Activated T-helper 2 cell treated with anti-CD3 and anti-CD28 coated beads, Interferon-gamma antibody, Interleukin-2, Interleukin-4, amounts not matched to agents 10 μg/mL and 5 μg/mL and 100 μg/mL, durations not matched to agents 14 hours and 24 hours and 36 hours (primary cell): ENCODE data around the gene PRR5. TPM values are rescaled to one million over a fixed set of nuclear protein-coding genes. Genes with fewer than 3 reads are reported as not detected.

ENCODE experiments used
- DNase-seq: peaks from one replicate; pipeline ENCODE4 v3.0.0; 2021; ENCODE audit warnings: low spot score
- H3K27ac Mint-ChIP-seq: one replicate; pipeline ENCODE4 v1.8.0; 2021; ENCODE audit warnings: mixed read lengths
- H3K27me3 Mint-ChIP-seq: one replicate; pipeline ENCODE4 v1.8.0; 2021; ENCODE audit warnings: low read depth, mixed read lengths
- H3K36me3 Mint-ChIP-seq: one replicate; pipeline ENCODE4 v1.8.0; 2021; ENCODE audit warnings: low read depth, mixed read lengths
- H3K4me1 Mint-ChIP-seq: one replicate; pipeline ENCODE4 v1.8.0; 2021; ENCODE audit warnings: low read depth, mixed read lengths
- H3K4me3 Mint-ChIP-seq: one replicate; pipeline ENCODE4 v1.8.0; 2021; ENCODE audit warnings: low read depth, mild to moderate bottlenecking, moderate library complexity, mixed read lengths
- H3K9me3 Mint-ChIP-seq: one replicate; pipeline ENCODE4 v1.8.0; 2021; ENCODE audit warnings: mixed read lengths
- intact Hi-C: fragments of 100-400 bp; cut with micrococcal nuclease; formaldehyde crosslinking; loops from one replicate; pipeline ENCODE4 v1.15.1; 2023
- total RNA-seq: library from RNA; stranded (reverse); gene quantifications from 2 replicates; pipeline ENCODE4 v1.2.3, GENCODE V29; 2022

PRR5 gene
- total RNA-seq, 1 donor from 2014 or later, result 19.8 TPM

DNA sequence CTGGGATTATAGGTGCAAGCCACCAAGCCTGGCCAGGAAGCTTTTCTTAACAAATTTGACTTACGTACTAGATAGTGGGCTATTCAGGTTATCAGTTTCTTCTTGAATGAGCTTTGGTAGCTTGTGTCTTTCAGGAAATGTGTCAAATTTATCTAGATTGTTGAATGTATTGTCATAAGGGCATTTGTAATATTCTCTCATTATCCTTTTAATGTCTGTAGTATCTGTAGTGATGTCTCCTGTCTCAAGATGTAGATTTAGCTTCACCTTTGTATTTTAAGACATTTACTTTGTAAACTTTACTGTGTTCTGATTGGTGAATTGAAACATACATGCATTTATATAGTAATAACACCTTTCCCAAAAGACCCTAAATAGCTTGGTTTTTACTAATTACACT is 71.1 kb downstream of the PRR5 start:
- intact Hi-C loops, result no loop called here
- no peak overlapping the region for H3K27ac Mint-ChIP-seq
- no peaks in the 10 kb centered on the region for H3K4me1 Mint-ChIP-seq
- H3K36me3 Mint-ChIP-seq, result no peaks in the 10 kb centered on the region
- H3K9me3 Mint-ChIP-seq, result peaks cover 10% of the 10 kb centered on the region
- H3K27me3 Mint-ChIP-seq, result no peaks in the 10 kb centered on the region
- no peak for DNase-seq
- no peak overlapping the region for H3K4me3 Mint-ChIP-seq

DNA sequence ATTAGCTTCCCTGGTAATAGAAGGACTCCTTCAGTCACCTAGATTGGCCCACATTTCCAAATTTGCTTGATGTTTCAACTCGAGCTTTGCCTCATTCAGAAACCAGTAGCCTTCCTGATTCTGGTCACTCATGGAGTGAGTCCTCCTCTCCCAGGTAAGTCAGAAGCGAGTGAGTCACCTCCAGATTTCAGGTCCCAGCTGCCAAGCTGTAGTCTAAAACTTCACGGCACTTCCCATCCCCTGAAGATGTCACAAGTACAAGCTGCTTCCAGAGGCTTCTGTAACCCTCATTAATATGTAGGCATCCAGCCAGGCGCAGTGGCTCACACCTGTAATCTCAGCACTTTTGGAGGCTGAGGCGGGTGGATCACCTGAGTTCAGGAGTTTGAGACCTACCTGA is 73.9 kb downstream of the PRR5 start:
- H3K27me3 Mint-ChIP-seq, result no peaks in the 10 kb centered on the region
- DNase-seq, result no peak

DNA sequence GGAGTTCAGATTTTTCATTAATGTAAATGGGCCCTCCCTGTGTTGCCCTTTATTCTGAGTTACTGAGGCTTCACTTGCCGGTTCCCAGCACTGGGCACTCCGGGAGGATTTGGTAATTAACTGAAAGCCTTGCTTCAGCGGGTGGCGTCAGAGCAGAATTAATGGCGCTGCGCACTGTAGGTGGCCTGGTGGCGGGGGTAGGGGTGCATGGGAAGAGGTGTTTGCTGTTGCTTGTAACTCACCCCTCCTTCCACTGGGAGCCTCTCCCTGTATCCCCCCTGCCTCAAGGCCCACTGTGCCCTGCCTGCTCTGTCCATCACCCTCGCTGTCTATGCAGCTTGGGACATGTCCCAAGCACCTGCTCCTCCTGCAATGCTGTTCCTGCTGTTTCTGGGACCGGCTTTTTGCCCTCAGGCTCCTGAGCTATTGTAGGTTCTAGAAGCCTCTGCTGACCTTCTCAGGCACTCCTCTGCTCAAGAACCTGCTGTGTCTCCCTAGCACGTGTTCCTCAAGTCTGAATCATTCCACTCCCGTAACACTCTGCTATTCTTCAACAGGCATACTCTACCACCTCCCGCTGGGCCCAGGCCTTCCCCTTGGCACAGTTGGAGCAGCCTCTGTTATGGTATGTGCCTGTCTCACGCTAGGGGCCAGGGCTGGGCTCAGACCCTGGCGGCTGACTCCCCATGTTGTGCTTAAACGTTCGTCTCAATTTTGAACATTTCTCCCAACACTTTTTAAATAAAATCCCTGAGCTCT is 74.8 kb downstream of the PRR5 start:
- DNase-seq, result no peak
- Mint-ChIP-seq H3K27me3 (no peaks in the 10 kb centered on the region), H3K36me3 (no peaks in the 10 kb centered on the region), H3K4me1 (no peaks in the 10 kb centered on the region), H3K4me3 (no peak overlapping the region), H3K27ac (no peak overlapping the region), H3K9me3 (peaks cover 10% of the 10 kb centered on the region)
- intact Hi-C loops, result no loop called here

More for the DNA sequence above, 73.9 kb downstream of the PRR5 start:
- intact Hi-C loops, result no loop called here
- Mint-ChIP-seq H3K9me3 (peaks cover 10% of the 10 kb centered on the region), H3K36me3 (no peaks in the 10 kb centered on the region), H3K4me3 (no peak overlapping the region), H3K27ac (no peak overlapping the region), H3K4me1 (no peaks in the 10 kb centered on the region)

DNA sequence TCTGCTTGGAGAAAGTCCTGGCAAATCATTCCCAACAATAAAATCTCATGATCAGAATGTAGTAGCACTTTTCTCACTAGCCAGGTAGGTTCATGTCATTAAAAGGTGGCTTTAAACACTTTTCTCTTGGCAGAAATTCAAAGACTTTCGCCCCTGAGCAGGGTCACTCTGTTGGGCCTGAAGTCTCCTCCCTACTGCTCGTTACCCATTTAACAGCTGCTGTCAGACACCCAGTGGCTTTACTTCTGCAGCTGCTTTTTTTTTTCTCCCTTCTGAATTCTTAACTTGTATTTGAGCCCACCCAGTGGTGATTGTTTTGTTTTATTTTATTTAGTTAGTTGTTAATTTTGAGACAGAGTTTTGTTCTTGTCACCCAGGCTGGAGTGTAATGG is 75.4 kb downstream of the PRR5 start:
- Mint-ChIP-seq H3K36me3 (no peaks in the 10 kb centered on the region), H3K27ac (no peak overlapping the region), H3K4me3 (no peak overlapping the region), H3K9me3 (peaks cover 9% of the 10 kb centered on the region), H3K4me1 (no peaks in the 10 kb centered on the region), H3K27me3 (no peaks in the 10 kb centered on the region)
- intact Hi-C loops, result no loop called here
- DNase-seq, result no peak

DNA sequence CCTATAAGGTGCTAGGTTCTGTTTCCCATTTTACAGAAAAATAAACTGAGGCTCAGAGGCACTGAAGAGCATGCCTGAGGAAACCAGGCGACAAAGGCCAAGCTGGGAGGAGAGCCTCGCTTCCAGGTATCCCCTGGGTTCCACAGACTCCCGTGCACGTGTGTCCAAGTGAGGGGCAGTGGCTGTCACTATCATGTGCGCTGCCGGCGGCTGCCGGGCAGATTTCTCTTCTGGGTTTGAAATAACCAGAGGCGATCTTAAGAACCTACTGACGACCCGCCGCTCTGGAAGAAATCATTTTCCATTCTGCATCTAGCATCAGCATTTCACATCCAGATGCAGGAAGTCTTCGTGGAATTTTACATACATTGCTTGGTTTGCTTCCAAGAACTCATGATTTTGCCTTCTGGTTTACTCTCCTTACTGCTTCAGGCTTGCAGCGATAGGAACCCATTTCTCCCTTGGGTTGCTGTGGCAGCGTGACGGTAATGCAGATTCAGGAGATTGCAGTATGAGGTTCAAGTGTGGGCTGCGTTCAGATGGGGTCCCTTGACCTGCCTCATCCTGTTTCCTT is 79.0 kb downstream of the PRR5 start:
- Mint-ChIP-seq H3K36me3 (no peaks in the 10 kb centered on the region), H3K27me3 (peaks cover 4% of the 10 kb centered on the region), H3K4me1 (no peaks in the 10 kb centered on the region), H3K27ac (no peak overlapping the region), H3K4me3 (no peak overlapping the region), H3K9me3 (no peaks in the 10 kb centered on the region)
- intact Hi-C loops, result no loop called here
- no peak for DNase-seq

DNA sequence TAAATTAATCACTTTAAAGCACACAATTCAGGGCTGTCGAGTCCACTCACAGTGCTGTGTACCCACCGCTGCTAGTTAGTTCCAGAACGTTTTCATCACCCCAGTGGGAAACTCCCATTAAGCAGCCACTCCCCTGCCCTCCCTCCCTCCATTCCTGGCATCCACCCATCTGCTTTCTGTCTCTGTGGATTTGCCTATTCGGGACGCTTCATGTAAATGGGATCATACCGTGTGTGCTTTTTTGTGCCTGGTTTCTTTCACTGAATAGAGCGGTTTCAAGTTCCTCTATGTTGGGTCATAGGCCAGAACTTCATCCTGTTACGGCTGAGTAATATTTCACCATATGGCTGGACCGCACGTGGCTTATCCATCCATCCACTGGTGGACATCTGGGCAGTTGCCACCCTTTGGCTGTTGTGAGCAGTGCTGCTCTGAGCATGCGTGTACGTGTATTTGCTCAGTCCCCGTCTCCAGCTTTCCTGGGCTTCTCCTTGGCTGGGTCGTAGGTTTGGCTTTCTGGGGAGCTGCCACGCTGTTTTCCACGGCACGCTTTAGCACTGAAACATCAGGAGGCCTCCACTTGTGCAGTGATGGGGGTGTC is 80.5 kb downstream of the PRR5 start:
- no peaks in the 10 kb centered on the region for H3K4me1 Mint-ChIP-seq
- no peaks in the 10 kb centered on the region for H3K9me3 Mint-ChIP-seq
- no peaks in the 10 kb centered on the region for H3K36me3 Mint-ChIP-seq
- no peak overlapping the region for H3K27ac Mint-ChIP-seq
- peaks cover 4% of the 10 kb centered on the region for H3K27me3 Mint-ChIP-seq
- no peak for DNase-seq
- H3K4me3 Mint-ChIP-seq, result no peak overlapping the region
- intact Hi-C loops, result no loop called here

DNA sequence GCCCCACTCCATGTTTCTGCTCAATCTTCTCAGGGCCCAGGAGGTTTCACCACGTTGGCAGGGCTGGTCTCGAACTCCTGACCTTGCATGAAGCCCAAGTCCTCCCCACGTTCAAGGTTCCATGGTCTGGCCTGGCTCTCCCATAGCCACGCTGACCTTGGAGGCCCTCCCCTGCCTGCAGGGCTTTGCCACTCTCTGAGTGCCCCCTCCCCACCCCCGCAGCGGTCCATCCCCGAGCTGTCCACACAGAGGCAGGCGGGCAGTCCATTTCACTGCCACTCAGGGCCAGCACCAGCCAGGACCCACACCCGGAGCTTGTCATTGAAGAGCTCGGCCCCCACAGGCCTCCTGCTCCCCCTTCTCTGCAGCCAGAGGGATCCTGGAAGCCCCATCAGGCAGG is 81.1 kb downstream of the PRR5 start:
- intact Hi-C loops, result no loop called here
- H3K4me3 Mint-ChIP-seq, result no peak overlapping the region

DNA sequence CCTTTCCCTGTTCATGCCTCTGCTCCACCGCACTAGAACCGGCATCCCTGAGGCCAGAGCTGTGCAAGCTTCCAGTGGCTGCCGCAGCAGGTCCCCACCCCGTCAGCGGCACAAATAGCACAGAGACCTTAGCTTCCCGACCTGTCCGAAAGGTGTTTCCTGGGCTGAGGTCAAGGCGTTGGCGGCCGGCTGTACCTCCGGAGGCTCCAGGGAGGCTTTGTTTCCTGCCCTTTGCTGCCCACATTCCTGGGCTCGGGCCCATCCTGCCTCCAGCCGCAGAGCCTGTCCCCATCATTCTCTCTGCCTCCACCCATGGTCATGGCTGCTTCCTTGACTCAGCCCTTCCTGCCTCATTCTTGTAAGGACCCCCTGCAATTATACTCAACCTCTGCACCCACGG is 81.6 kb downstream of the PRR5 start:
- intact Hi-C loops, result no loop called here
- no peak for DNase-seq
- Mint-ChIP-seq H3K36me3 (no peaks in the 10 kb centered on the region), H3K27me3 (peaks cover 4% of the 10 kb centered on the region), H3K9me3 (no peaks in the 10 kb centered on the region), H3K4me3 (no peak overlapping the region), H3K27ac (no peak overlapping the region), H3K4me1 (no peaks in the 10 kb centered on the region)

More for the DNA sequence above, 81.1 kb downstream of the PRR5 start:
- Mint-ChIP-seq H3K27ac (no peak overlapping the region), H3K9me3 (no peaks in the 10 kb centered on the region), H3K27me3 (peaks cover 4% of the 10 kb centered on the region), H3K4me1 (no peaks in the 10 kb centered on the region), H3K36me3 (no peaks in the 10 kb centered on the region)
- no peak for DNase-seq

DNA sequence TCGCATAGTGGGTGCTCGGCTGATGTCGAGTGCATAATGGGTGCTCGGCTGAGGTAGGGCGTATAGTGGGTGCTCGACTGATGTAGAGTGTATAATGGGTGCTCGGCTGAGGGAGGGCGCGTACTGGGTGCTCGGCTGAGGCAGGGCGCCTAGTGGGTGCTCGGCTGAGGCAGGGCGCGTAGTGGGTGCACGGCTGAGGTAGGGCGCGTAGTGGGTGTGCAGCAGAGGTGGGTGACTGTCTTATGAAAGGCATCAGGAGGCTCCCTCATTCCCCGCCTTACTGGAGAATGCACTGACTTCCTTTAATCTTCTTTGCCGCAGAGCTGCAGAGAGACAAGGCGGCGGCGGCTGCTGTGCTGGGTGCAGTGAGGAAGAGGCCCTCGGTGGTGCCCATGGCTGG is 84.1 kb downstream of the PRR5 start:
- Mint-ChIP-seq H3K27ac (no peak overlapping the region), H3K4me1 (no peaks in the 10 kb centered on the region), H3K27me3 (peaks cover 4% of the 10 kb centered on the region), H3K9me3 (no peaks in the 10 kb centered on the region), H3K4me3 (no peak overlapping the region), H3K36me3 (no peaks in the 10 kb centered on the region)
- no peak for DNase-seq
- intact Hi-C loops, result no loop called here

DNA sequence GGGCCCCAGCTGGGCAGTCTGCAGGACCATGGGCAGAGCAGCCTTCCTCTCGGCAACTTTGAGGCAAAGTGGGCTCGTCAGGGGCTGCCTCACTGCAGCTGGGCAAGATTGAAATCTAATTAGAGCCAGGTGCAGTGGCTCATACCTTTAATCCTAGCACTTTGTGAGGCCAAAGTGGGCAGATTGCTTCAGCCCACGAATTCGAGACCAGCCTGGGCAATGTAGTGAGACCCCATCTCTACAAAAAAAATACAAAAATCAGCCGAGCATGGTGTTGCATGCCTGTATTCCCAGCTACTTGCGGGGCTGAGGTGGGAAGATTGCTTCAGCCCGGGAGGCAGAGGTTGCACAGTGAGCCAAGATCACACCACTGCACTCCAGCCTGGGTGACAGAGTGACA is 84.6 kb downstream of the PRR5 start:
- Mint-ChIP-seq H3K4me3 (no peak overlapping the region), H3K27ac (no peak overlapping the region), H3K9me3 (no peaks in the 10 kb centered on the region), H3K36me3 (no peaks in the 10 kb centered on the region), H3K27me3 (peaks cover 4% of the 10 kb centered on the region), H3K4me1 (no peaks in the 10 kb centered on the region)
- no peak for DNase-seq
- intact Hi-C loops, result no loop called here

Other genes starting within 250 kb of the PRR5 start
- 7.4 and 8.2 TPM in 2 replicates for gene RTL6, start 204.0 kb upstream of the PRR5 start, total RNA-seq
- 0.30 and 1.1 TPM in 2 replicates for gene ARHGAP8, start 50.4 kb downstream of the PRR5 start, total RNA-seq